Upper lobe of right lung (tissue), 1 donor: ENCODE measurements around the gene NPHP4. TPM values are rescaled to one million over a fixed set of nuclear protein-coding genes. Genes with fewer than 3 reads are reported as not detected.

Experiments
- ATAC-seq: fragments of 200-7000 bp; cut with Tn5 transposase; one replicate; pipeline ENCODE4 v1.9.1; 2020; ENCODE audit warnings: mild to moderate bottlenecking, moderate library complexity
- DNase-seq: peaks from one replicate; pipeline ENCODE4 v3.0.0-alpha.2; 2020
- H3K27ac ChIP-seq: fragments of 200-600 bp; one replicate; pipeline ENCODE4 v1.8.0; 2022
- H3K27me3 ChIP-seq: fragments of 200-600 bp; one replicate; pipeline ENCODE4 v1.8.0; 2022; ENCODE audit warnings: mild to moderate bottlenecking
- H3K36me3 ChIP-seq: fragments of 200-600 bp; one replicate; pipeline ENCODE4 v1.8.0; 2022
- H3K4me1 ChIP-seq: fragments of 200-600 bp; one replicate; pipeline ENCODE4 v1.8.0; 2022
- H3K4me3 ChIP-seq: fragments of 200-600 bp; one replicate; pipeline ENCODE4 v1.8.0; 2022; ENCODE audit warnings: mild to moderate bottlenecking
- H3K9me3 ChIP-seq: fragments of 200-600 bp; one replicate; pipeline ENCODE4 v1.8.0; 2022
- intact Hi-C: fragments of 100-400 bp; cut with DNase I; formaldehyde crosslinking; loops from one replicate; pipeline ENCODE4 v1.11.0; 2022
- total RNA-seq: library from RNA; stranded (reverse); fragmentation: NEBNext Ultra II Directional; extraction: Animal tissue kit (Norgen Biotek cat#: 25700); gene quantifications from one replicate; pipeline ENCODE4 v1.2.1, GENCODE V29; 2021
- TF ChIP-seq, protein P1 (sequence below): fragments of 200-600 bp; IDR thresholded peaks from one replicate; pipeline ENCODE4 v1.8.0; 2022; ENCODE audit warnings: antibody characterized with exemption
- donor health status: DM: no; HTN: yes; CAD: no; lungs with severe emphysema.

The NPHP4 gene
- total RNA-seq, 1 donor from 2014 or later = 14.6 TPM

DNA sequence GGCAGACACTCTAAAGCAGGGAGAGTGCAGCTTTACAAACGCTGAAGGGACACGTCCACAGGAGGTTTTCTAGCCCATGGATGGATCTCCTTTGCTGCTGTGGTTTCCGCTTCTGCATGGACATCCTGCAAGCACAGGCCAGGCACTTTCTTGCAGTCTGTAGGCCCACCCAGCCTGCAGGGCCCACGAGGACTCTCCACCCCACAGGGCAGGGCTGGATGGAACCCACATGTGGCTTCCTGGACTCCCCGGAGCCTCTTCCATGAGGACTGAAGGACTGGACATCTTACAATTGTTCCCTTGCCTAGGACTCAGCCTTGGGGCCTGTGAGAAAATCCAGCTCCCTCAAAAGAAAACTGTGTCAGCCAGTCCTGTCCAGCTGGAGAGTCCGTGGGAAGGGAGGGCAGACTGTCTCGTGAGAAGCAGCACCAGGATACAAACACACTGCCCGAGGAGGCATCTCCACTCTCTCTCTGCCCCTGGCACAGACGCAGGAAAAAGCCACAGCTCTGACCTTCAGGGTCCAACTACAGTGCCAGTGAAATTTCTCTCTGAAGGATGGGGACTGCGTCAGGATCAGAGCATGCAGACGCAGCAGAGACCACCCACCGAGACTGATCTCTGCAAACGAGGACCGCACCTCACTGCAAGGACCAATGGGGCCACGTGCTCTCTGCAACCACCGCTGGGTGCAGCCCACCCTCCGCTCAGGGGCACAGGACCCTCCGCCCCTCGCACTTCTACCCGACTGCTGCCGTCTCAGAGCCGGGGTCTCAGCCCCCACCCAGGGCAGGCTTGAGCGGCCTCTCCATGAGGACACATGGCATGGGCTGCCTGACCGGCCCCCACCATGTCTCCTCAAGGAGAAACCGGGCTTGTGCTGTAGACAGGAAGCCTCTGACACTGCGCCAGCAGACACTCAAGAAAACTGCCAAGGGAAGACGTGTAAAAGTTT is 130.1 kb downstream of the NPHP4 start:
- TF ChIP-seq, protein P1, sequence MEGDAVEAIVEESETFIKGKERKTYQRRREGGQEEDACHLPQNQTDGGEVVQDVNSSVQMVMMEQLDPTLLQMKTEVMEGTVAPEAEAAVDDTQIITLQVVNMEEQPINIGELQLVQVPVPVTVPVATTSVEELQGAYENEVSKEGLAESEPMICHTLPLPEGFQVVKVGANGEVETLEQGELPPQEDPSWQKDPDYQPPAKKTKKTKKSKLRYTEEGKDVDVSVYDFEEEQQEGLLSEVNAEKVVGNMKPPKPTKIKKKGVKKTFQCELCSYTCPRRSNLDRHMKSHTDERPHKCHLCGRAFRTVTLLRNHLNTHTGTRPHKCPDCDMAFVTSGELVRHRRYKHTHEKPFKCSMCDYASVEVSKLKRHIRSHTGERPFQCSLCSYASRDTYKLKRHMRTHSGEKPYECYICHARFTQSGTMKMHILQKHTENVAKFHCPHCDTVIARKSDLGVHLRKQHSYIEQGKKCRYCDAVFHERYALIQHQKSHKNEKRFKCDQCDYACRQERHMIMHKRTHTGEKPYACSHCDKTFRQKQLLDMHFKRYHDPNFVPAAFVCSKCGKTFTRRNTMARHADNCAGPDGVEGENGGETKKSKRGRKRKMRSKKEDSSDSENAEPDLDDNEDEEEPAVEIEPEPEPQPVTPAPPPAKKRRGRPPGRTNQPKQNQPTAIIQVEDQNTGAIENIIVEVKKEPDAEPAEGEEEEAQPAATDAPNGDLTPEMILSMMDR = no peak

DNA sequence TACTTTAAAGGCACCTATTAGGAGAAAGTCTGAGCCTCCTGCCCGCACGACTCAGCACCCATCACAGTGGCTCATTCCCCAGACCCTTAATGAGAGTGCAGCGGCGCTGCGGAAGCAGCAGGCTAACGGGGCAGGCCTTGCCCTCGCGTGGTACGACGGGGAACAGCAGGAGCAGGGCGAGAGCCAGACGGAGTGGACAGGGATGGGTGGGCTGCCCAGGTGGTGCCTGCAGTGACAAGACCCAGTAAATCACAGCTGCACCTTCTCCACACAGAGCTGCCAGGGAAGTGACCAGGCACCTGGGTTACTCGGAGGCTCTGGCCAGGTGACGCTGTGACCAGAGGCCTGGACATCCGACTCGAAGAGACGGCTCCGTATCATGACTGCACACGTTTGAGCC is 131.9 kb downstream of the NPHP4 start:
- no peak for ATAC-seq
- Histone ChIP-seq H3K9me3 (no peaks in the 10 kb centered on the region), H3K27me3 (no peaks in the 10 kb centered on the region), H3K27ac (no peak overlapping the region), H3K4me1 (no peaks in the 10 kb centered on the region), H3K4me3 (no peak overlapping the region), H3K36me3 (no peaks in the 10 kb centered on the region)
- no peak for DNase-seq
- intact Hi-C loops = no loop called here
- TF ChIP-seq, protein P1 = no peak

More for the DNA sequence above, 130.1 kb downstream of the NPHP4 start:
- Histone ChIP-seq H3K4me3 (no peak overlapping the region), H3K36me3 (peaks cover 3% of the 10 kb centered on the region), H3K4me1 (no peaks in the 10 kb centered on the region), H3K9me3 (no peaks in the 10 kb centered on the region), H3K27me3 (no peaks in the 10 kb centered on the region), H3K27ac (no peak overlapping the region)
- DNase-seq (no peak), ATAC-seq (no peak)
- intact Hi-C loops = no loop called here

DNA sequence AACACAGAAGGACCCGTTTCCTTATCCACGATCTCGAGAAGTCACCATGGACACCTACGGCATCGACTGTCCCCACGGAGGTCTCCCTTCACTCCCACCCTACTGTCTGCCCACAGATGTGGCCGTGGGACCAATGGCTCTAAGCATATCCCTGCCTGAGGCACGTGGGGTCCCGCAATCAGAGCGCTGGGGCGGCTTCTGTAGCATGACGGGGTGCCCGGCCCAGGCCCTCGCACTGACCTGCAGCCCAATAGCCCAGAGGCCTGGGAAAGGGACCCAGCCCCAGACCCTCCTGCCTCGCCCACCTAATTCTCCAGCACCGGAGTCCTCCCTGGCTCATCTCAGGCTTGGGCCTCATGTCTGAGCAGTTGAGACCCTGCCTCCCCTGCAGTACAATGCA is 132.5 kb downstream of the NPHP4 start:
- H3K4me3 ChIP-seq = no peak overlapping the region
- H3K9me3 ChIP-seq = no peaks in the 10 kb centered on the region
- TF ChIP-seq, protein P1 = no peak
- no peaks in the 10 kb centered on the region for H3K27me3 ChIP-seq
- H3K36me3 ChIP-seq = no peaks in the 10 kb centered on the region
- ATAC-seq = no peak
- intact Hi-C loops = no loop called here
- H3K4me1 ChIP-seq = no peaks in the 10 kb centered on the region
- DNase-seq = no peak
- H3K27ac ChIP-seq = no peak overlapping the region

DNA sequence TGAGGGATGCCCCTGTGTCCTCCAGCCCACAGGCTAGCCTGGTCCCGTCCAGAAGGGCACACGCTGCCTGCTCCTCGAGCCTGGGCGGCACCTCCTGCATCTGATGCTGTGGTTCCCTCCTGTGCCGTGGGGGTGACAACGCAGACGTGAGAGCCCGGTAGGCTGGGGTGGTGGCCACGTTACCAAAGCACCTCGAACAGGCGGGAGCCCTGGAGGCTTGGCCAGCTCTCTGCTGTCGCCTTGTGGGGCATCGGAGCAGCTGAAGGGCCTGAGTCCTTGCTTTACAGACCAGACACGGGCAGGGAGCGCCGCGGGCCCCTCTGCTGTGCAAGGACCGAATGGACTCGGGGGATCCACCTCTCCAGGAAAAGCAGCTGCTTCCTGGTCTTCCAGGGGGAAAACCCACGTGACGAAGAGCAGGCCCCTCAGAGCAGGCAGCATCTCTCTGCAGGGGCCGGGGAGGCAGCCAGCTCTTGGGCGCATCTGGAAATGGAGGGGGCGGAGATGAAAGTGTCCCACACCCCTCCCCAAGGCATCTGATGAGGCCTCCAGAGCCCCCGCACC is 133.3 kb downstream of the NPHP4 start:
- no peaks in the 10 kb centered on the region for H3K9me3 ChIP-seq
- no peaks in the 10 kb centered on the region for H3K36me3 ChIP-seq
- DNase-seq = no peak
- no peak overlapping the region for H3K27ac ChIP-seq
- TF ChIP-seq, protein P1 = no peak
- no peak for ATAC-seq
- no peaks in the 10 kb centered on the region for H3K4me1 ChIP-seq
- H3K4me3 ChIP-seq = no peak overlapping the region
- no peaks in the 10 kb centered on the region for H3K27me3 ChIP-seq
- intact Hi-C loops = no loop called here

DNA sequence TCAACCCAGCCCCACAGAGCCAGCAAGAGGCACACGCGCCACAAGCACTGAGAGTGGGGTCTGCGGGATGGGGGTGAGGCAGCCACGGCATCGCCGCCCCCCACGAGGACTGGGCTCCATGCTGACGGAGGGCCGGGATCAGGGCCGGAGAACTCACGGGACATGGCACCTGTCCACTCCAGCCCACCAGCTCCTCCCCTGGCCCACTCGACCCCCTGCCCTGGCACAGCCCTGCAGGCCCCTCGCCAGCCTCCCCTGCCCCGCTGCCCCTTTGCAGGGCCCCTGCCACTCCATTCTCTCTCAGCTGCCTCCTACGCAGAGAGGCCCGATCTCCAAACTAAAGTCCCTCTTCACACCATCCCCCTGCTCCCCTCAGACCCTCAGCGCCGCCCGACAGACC is 134.0 kb downstream of the NPHP4 start:
- intact Hi-C loops = no loop called here
- no peaks in the 10 kb centered on the region for H3K36me3 ChIP-seq
- no peaks in the 10 kb centered on the region for H3K9me3 ChIP-seq
- no peaks in the 10 kb centered on the region for H3K27me3 ChIP-seq
- no peak overlapping the region for H3K27ac ChIP-seq
- TF ChIP-seq, protein P1 = no peak
- no peak for DNase-seq
- H3K4me1 ChIP-seq = no peaks in the 10 kb centered on the region
- no peak overlapping the region for H3K4me3 ChIP-seq
- ATAC-seq = no peak
